GM06990 (cell line): ENCODE results near the gene SSC4D.
"Not testable (repeated sequence)": the region's sequence is repeated elsewhere in the genome, so short reads cannot be mapped to it uniquely, and the experiment has no call there.

Experiments
- DNase-seq: peaks from one replicate; pipeline ENCODE4 v3.0.0-alpha.2; 2011; ENCODE audit not compliant: insufficient read length; ENCODE audit errors: extremely low read depth
- H3K27me3 ChIP-seq: replicated peaks from 2 replicates; pipeline ENCODE4 v1.6.0; 2011; ENCODE audit warnings: low read length; ENCODE audit not compliant: control insufficient read depth, insufficient read depth
- H3K36me3 ChIP-seq: 2 replicates; pipeline ENCODE4 v1.5.1; 2011; ENCODE audit warnings: low read length; ENCODE audit not compliant: control insufficient read depth, insufficient read depth
- H3K4me3 ChIP-seq: replicated peaks from 2 replicates; pipeline ENCODE4 v1.5.1; 2011; ENCODE audit warnings: low read depth, mild to moderate bottlenecking, control low read depth, low read length
- TF ChIP-seq, protein P1 (sequence below): IDR thresholded peaks from 2 replicates; pipeline ENCODE4 v1.5.1; 2011; ENCODE audit warnings: low read length, control low read depth, mild to moderate bottlenecking, inconsistent platforms; ENCODE audit not compliant: insufficient read depth, poor library complexity, severe bottlenecking

Gene SSC4D

DNA sequence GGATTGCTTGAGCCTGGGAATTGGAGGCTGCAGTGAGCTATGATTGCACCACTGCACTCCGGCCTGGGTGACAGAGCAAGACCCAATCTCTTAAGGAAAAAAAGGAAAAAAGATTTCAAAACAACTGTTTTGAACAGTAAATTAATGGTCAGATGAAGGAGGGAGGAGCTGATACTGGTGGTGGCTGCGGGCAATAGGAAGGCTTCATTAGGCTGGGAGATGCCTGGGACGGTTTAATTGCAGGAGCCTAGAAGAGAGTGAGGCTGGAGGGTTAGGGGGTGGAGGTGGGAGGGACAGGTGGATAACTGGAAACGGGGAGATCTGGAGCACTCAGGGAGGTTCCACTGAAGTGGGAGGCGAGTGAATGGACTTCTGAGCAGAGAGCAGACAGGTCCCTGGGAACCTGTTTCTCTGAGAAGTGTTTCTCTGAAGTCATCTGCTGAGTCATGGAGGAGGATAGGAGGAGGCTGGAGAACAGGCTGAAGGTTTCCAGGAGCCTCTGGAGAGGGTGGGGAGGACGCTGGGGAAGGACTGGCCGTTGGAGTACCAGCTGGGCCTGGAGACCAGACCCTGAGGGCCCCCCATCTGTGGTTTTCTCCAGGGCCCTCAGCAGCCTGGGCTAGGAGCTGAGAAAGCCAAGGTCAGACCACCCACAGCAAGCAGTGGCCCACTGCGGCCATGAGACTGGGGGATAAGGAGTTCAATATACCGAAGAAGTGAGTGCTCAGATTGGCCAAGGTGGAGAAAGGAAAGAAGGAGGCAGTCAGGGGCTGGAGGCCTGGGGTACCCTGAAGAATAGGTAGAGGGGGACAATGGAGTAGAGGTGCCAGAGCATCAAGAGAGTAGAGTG lies 36.3 kb downstream of the SSC4D start:
- no peak for DNase-seq
- Histone ChIP-seq H3K4me3 (no peak overlapping the region), H3K36me3 (no peaks in the 10 kb centered on the region), H3K27me3 (no peaks in the 10 kb centered on the region)
- TF ChIP-seq, protein P1, sequence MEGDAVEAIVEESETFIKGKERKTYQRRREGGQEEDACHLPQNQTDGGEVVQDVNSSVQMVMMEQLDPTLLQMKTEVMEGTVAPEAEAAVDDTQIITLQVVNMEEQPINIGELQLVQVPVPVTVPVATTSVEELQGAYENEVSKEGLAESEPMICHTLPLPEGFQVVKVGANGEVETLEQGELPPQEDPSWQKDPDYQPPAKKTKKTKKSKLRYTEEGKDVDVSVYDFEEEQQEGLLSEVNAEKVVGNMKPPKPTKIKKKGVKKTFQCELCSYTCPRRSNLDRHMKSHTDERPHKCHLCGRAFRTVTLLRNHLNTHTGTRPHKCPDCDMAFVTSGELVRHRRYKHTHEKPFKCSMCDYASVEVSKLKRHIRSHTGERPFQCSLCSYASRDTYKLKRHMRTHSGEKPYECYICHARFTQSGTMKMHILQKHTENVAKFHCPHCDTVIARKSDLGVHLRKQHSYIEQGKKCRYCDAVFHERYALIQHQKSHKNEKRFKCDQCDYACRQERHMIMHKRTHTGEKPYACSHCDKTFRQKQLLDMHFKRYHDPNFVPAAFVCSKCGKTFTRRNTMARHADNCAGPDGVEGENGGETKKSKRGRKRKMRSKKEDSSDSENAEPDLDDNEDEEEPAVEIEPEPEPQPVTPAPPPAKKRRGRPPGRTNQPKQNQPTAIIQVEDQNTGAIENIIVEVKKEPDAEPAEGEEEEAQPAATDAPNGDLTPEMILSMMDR: no peak

DNA sequence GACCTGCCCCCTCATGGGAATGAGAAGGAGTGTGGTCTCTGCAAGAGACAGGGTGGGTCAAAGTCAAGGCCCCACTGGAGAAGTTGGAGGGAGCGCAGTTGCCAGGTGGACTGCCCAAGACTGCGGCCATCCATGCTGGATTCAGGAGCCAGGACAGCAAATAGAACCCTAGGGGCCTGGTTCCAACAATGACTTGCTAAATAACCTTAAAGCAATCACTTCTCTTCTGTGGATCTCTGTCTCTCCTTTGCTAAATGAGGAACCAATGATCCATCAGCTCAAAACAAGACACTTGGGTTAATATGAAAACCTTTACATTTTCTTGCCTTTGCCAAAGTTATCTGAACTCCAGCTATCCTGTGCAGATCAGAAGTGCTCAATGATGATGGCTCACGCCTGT lies 38.1 kb downstream of the SSC4D start:
- Histone ChIP-seq H3K27me3 (no peaks in the 10 kb centered on the region), H3K36me3 (no peaks in the 10 kb centered on the region), H3K4me3 (no peak overlapping the region)
- TF ChIP-seq, protein P1: no peak
- no peak for DNase-seq

- no peaks in the 10 kb centered on the region for H3K27me3 ChIP-seq
- TF ChIP-seq, protein P1: no peak
- DNase-seq: no peak
- H3K4me3 ChIP-seq: no peak overlapping the region
- H3K36me3 ChIP-seq: no peaks in the 10 kb centered on the region
Measured at GRCh38 chr7:76369018-76369417, 40.5 kb downstream of the SSC4D start.

GRCh38 chr7:76368190-76368589 lies 41.3 kb downstream of the SSC4D start:
- TF ChIP-seq, protein P1: no peak
- no peaks in the 10 kb centered on the region for H3K36me3 ChIP-seq
- no peak for DNase-seq
- no peak overlapping the region for H3K4me3 ChIP-seq
- H3K27me3 ChIP-seq: no peaks in the 10 kb centered on the region

GRCh38 chr7:76364198-76364584 lies 45.3 kb downstream of the SSC4D start:
- H3K36me3 ChIP-seq: no peaks in the 10 kb centered on the region
- no peaks in the 10 kb centered on the region for H3K27me3 ChIP-seq
- TF ChIP-seq, protein P1: no peak
- no peak overlapping the region for H3K4me3 ChIP-seq
- no peak for DNase-seq

- not testable (repeated sequence) for H3K4me3 ChIP-seq, DNase-seq, H3K27me3 ChIP-seq, H3K36me3 ChIP-seq
Measured at GRCh38 chr7:76363754-76364153, 45.7 kb downstream of the SSC4D start.
